K562 (cell line): ENCODE measurements around the gene TLNRD1. TPM values are rescaled to one million over a fixed set of nuclear protein-coding genes. Genes with fewer than 3 reads are reported as not detected.

Experiments
- BRCA1 ChIP-seq, 2 experiments: fragments of 450-650 bp in 1 of 2; sonication (generic) in 1 of 2; formaldehyde crosslinking in 1 of 2; IDR thresholded peaks; 2 replicates each; pipeline versions ENCODE4 v1.5.0 to v1.6.1; 2017 to 2020; ENCODE audit warnings: mild to moderate bottlenecking in 1 of 2, missing genetic modification reagents in 1 of 2
- CEBPB ChIP-seq: fragments of 450-650 bp; IDR thresholded peaks from 2 replicates; pipeline ENCODE4 v1.6.1; 2016; ENCODE audit warnings: missing genetic modification characterization, missing compliant biosample characterization
- EHMT2 ChIP-seq: fragments of 450-650 bp; IDR thresholded peaks from 2 replicates; pipeline ENCODE4 v1.6.1; 2018; ENCODE audit warnings: antibody characterized with exemption
- ETV1 ChIP-seq: fragments of 450-650 bp; conservative IDR thresholded peaks from 2 replicates; pipeline ENCODE4 v1.6.1; 2016; ENCODE audit warnings: missing genetic modification characterization, control low read depth, low read depth, missing compliant biosample characterization
- FOXA1 ChIP-seq: fragments of 450-650 bp; IDR thresholded peaks from 2 replicates; pipeline ENCODE4 v1.6.1; 2016; ENCODE audit warnings: mild to moderate bottlenecking, borderline replicate concordance
- HEY1 ChIP-seq: fragments of 250-450 bp; sonication (Bioruptor Pico); IDR thresholded peaks from 2 replicates; pipeline ENCODE4 v1.5.0; 2020; ENCODE audit warnings: mild to moderate bottlenecking, moderate library complexity, borderline replicate concordance
- PRMT5 ChIP-seq: sonication (generic); formaldehyde crosslinking; IDR thresholded peaks from 2 replicates; pipeline ENCODE4 v1.5.0; 2020; ENCODE audit warnings: missing genetic modification reagents
- PTBP1 ChIP-seq: fragments of 200-400 bp; formaldehyde crosslinking; IDR thresholded peaks from 2 replicates; pipeline ENCODE4 v1.6.1; 2017; ENCODE audit warnings: low read depth, low read length
- RHOXF2B ChIP-seq: fragments of 250-450 bp; sonication (Bioruptor Pico); conservative IDR thresholded peaks from 2 replicates; pipeline ENCODE4 v1.5.1; 2021
- STAT5B ChIP-seq: fragments of 250-450 bp; sonication (Bioruptor Pico); IDR thresholded peaks from 2 replicates; pipeline ENCODE4 v1.8.0; 2021; ENCODE audit warnings: mild to moderate bottlenecking, inconsistent platforms
- YBX1 ChIP-seq: fragments of 450-650 bp; IDR thresholded peaks from 2 replicates; pipeline ENCODE4 v1.7.1; 2016; ENCODE audit warnings: mild to moderate bottlenecking
- ZFP30 ChIP-seq: fragments of 250-450 bp; sonication (Bioruptor Pico); IDR thresholded peaks from 2 replicates; pipeline ENCODE4 v1.8.0; 2022; ENCODE audit warnings: moderate library complexity, mild to moderate bottlenecking, inconsistent platforms, borderline replicate concordance
- ZNF224 ChIP-seq: sonication (generic); formaldehyde crosslinking; IDR thresholded peaks from 2 replicates; pipeline ENCODE4 v1.8.0; 2022; ENCODE audit warnings: mild to moderate bottlenecking, missing genetic modification reagents
- ZNF384 ChIP-seq: IDR thresholded peaks from 2 replicates; pipeline ENCODE4 v1.6.1; 2012; ENCODE audit warnings: low read depth, low read length, improper control_type of control experiment
- ZNF76 ChIP-seq: fragments of 250-450 bp; sonication (Bioruptor Pico); IDR thresholded peaks from 2 replicates; pipeline ENCODE4 v1.4.0; 2020; ENCODE audit warnings: mild to moderate bottlenecking, moderate library complexity, borderline replicate concordance
- polyA plus RNA-seq, 8 experiments: library from polyadenylated mRNA; depleted of rRNA in 4 of 8; stranded (reverse) in 5 of 8; unstranded in 3 of 8; fragments of >200 nt; fragmentation: Nextera tagmentation in 2 of 8; fragmentation: Illumina TruSeq in 1 of 8; extraction: Ambion mirVana in 2 of 8; extraction: Trizol in 1 of 8; gene quantifications; 2 replicates each; pipeline versions ENCODE4 v1.2.1 to v1.2.3, GENCODE V29; 2011 to 2014; ENCODE audit warnings: inconsistent platforms in 1 of 8, missing spikeins in 1 of 8
- total RNA-seq, 7 experiments: library from RNA; depleted of rRNA in 6 of 7; stranded (reverse); fragments of >200 nt in 6 of 7; fragmentation: Illumina TruSeq in 2 of 7; extraction: Trizol in 2 of 7; gene quantifications; 2 replicates each; pipeline versions ENCODE4 v1.2.1 to v1.2.3, GENCODE V29; 2011 to 2021; ENCODE audit warnings: low replicate concordance in 1 of 7
- TF ChIP-seq, protein P1 (sequence below): fragments of 450-650 bp; IDR thresholded peaks from 2 replicates; pipeline ENCODE4 v1.6.1; 2018; ENCODE audit not compliant: partially characterized antibody
- TF ChIP-seq, protein P2 (sequence below): IDR thresholded peaks from 3 replicates; pipeline ENCODE4 v1.6.1; 2011; ENCODE audit warnings: borderline replicate concordance, mild to moderate bottlenecking, moderate library complexity; ENCODE audit not compliant: insufficient read length; ENCODE audit errors: extremely low read depth
- TF ChIP-seq, protein P3 (sequence below): conservative IDR thresholded peaks from 2 replicates; pipeline ENCODE4 v1.6.1; 2011; ENCODE audit warnings: low read depth, mild to moderate bottlenecking, low read length; ENCODE audit not compliant: control insufficient read depth
- TF ChIP-seq, protein P4 (sequence below), 2 experiments: fragments of 450-650 bp in 1 of 2; sonication (generic) in 1 of 2; formaldehyde crosslinking; conservative IDR thresholded peaks; 2 replicates each; pipeline versions ENCODE4 v1.4.0 to v1.8.1; 2020 to 2022; ENCODE audit warnings: mild to moderate bottlenecking in 1 of 2, missing genetic modification reagents in 1 of 2

The TLNRD1 gene
- total and polyA plus RNA-seq, 9 of the 15 experiments (the other 6 are each of a cell fraction or from before 2014, with no cell fraction given), result 1.1 to 33.1 (median 5.7) TPM

DNA sequence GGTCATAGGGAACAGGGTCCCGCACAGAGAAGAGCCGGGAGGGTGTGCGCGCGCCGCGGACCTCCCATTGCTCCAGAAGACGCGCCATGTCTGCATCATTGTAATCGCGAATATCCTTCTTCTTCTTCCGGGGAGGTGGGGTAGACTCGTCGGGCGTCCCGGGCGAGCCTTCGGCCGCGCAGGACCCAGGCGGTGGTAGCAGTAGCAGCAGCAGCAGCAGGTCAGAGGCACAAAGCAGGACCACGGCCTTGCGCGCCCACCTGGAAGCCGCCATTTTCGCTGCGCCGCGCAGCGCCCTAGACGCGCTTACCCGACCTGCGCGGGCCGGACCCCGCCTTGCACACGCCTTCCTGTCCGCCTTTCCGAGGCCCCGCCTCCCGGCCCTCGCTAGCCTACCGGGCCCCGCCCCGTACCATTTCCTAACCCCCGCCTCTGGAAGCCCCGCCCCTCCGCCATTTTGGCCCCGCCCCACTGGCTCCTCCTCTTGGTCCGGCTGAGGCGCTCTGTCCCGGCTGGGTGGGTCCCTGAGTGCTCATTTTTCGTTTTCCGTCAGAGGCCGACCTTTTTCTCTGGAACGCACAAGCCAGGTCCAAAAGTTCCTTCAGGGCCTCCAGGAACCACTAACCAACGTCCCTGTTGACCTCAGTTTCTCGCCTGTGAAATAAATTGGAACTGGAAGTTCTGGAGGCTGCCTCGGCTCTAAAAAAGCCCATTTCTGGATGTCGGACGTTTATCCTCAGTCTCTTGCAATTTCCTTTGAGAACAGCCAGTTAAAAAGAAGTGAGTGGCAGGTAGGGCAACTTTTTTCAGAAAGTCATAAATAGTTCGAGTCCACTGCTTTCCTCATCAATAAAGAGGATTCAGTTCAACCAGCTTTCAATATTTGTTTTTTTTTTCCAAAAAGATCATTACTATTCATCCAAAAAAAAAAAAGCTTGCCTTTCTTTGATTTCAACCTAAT lies 10.9 kb upstream of the TLNRD1 start, which contains the start of gene MESD (continued):
- TF ChIP-seq, protein P1, sequence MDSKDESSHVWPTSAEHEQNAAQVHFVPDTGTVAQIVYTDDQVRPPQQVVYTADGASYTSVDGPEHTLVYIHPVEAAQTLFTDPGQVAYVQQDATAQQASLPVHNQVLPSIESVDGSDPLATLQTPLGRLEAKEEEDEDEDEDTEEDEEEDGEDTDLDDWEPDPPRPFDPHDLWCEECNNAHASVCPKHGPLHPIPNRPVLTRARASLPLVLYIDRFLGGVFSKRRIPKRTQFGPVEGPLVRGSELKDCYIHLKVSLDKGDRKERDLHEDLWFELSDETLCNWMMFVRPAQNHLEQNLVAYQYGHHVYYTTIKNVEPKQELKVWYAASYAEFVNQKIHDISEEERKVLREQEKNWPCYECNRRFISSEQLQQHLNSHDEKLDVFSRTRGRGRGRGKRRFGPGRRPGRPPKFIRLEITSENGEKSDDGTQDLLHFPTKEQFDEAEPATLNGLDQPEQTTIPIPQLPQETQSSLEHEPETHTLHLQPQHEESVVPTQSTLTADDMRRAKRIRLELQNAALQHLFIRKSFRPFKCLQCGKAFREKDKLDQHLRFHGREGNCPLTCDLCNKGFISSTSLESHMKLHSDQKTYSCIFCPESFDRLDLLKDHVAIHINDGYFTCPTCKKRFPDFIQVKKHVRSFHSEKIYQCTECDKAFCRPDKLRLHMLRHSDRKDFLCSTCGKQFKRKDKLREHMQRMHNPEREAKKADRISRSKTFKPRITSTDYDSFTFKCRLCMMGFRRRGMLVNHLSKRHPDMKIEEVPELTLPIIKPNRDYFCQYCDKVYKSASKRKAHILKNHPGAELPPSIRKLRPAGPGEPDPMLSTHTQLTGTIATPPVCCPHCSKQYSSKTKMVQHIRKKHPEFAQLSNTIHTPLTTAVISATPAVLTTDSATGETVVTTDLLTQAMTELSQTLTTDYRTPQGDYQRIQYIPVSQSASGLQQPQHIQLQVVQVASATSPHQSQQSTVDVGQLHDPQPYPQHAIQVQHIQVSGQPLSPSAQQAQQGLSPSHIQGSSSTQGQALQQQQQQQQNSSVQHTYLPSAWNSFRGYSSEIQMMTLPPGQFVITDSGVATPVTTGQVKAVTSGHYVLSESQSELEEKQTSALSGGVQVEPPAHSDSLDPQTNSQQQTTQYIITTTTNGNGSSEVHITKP, result no peak
- TF ChIP-seq EHMT2 (no peak), STAT5B (no peak), BRCA1 (IDR thresholded peaks at IDR 0.05) (no peak), BRCA1 (CRISPR knock-in tag; IDR thresholded peaks at IDR 0.05) (no peak), ZNF384 (no peak), ZNF224 (CRISPR knock-in tag) (no peak), PTBP1 (no peak), RHOXF2B (CRISPR knock-in tag) (no peak), HEY1 (no peak), ZFP30 (CRISPR knock-in tag) (no peak), ETV1 (no peak), ZNF76 (CRISPR knock-in tag) (no peak), CEBPB (no peak), PRMT5 (CRISPR knock-in tag) (no peak), YBX1 (no peak), FOXA1 (no peak)
- TF ChIP-seq, protein P2, sequence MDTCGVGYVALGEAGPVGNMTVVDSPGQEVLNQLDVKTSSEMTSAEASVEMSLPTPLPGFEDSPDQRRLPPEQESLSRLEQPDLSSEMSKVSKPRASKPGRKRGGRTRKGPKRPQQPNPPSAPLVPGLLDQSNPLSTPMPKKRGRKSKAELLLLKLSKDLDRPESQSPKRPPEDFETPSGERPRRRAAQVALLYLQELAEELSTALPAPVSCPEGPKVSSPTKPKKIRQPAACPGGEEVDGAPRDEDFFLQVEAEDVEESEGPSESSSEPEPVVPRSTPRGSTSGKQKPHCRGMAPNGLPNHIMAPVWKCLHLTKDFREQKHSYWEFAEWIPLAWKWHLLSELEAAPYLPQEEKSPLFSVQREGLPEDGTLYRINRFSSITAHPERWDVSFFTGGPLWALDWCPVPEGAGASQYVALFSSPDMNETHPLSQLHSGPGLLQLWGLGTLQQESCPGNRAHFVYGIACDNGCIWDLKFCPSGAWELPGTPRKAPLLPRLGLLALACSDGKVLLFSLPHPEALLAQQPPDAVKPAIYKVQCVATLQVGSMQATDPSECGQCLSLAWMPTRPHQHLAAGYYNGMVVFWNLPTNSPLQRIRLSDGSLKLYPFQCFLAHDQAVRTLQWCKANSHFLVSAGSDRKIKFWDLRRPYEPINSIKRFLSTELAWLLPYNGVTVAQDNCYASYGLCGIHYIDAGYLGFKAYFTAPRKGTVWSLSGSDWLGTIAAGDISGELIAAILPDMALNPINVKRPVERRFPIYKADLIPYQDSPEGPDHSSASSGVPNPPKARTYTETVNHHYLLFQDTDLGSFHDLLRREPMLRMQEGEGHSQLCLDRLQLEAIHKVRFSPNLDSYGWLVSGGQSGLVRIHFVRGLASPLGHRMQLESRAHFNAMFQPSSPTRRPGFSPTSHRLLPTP, result no peak
- TF ChIP-seq, protein P3, sequence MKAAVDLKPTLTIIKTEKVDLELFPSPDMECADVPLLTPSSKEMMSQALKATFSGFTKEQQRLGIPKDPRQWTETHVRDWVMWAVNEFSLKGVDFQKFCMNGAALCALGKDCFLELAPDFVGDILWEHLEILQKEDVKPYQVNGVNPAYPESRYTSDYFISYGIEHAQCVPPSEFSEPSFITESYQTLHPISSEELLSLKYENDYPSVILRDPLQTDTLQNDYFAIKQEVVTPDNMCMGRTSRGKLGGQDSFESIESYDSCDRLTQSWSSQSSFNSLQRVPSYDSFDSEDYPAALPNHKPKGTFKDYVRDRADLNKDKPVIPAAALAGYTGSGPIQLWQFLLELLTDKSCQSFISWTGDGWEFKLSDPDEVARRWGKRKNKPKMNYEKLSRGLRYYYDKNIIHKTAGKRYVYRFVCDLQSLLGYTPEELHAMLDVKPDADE, result 0 out of 2 replicates have a peak, but pooled peaks have one; percentile 15
- TF ChIP-seq, protein P4, sequence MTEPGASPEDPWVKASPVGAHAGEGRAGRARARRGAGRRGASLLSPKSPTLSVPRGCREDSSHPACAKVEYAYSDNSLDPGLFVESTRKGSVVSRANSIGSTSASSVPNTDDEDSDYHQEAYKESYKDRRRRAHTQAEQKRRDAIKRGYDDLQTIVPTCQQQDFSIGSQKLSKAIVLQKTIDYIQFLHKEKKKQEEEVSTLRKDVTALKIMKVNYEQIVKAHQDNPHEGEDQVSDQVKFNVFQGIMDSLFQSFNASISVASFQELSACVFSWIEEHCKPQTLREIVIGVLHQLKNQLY (CRISPR knock-in tag; conservative IDR thresholded peaks at IDR 0.05), result no peak
